Measurements from ENCODE around the gene PLEKHO2. TPM values are rescaled to one million over a fixed set of nuclear protein-coding genes. Genes with fewer than 3 reads are reported as not detected.
A peak's percentile ranks its signal among the peaks of the same experiment; 100 is the strongest.

The PLEKHO2 gene
- total RNA-seq, 4 donors from 2014 or later: 53.0 to 86.6 (median 58.4) TPM

DNA sequence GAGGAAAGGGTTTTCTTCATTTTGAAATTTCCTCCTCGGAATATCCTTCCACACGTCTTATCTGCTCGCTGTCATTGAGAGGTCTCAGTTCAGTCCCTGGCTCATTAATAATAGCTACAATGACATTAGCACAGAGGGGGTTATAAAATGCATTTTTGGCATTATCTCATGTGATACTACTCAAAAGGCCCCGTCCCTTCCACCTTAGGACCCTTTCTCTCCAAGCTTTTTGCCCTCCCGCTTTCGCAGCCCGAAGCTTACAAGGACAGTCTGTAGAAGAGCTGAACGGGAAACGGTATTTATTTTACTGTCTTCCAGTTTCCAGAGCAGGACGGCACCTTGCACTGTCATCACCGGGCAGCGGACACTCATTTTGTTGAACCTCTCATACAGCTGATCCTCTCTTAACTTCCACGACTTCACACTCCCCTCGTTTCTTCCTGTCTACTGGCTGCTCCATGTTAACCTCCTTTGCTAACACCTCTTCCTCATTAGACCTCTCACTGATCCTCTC, 5.6 kb upstream of the PLEKHO2 start:
- TF ChIP-seq, protein P1, sequence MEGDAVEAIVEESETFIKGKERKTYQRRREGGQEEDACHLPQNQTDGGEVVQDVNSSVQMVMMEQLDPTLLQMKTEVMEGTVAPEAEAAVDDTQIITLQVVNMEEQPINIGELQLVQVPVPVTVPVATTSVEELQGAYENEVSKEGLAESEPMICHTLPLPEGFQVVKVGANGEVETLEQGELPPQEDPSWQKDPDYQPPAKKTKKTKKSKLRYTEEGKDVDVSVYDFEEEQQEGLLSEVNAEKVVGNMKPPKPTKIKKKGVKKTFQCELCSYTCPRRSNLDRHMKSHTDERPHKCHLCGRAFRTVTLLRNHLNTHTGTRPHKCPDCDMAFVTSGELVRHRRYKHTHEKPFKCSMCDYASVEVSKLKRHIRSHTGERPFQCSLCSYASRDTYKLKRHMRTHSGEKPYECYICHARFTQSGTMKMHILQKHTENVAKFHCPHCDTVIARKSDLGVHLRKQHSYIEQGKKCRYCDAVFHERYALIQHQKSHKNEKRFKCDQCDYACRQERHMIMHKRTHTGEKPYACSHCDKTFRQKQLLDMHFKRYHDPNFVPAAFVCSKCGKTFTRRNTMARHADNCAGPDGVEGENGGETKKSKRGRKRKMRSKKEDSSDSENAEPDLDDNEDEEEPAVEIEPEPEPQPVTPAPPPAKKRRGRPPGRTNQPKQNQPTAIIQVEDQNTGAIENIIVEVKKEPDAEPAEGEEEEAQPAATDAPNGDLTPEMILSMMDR (IDR thresholded peaks at IDR 0.05): no peak
- ATAC-seq (ENCODE audit: low FRiP score) (no peak), DNase-seq (ENCODE audit: low spot score) (no peak)

DNA sequence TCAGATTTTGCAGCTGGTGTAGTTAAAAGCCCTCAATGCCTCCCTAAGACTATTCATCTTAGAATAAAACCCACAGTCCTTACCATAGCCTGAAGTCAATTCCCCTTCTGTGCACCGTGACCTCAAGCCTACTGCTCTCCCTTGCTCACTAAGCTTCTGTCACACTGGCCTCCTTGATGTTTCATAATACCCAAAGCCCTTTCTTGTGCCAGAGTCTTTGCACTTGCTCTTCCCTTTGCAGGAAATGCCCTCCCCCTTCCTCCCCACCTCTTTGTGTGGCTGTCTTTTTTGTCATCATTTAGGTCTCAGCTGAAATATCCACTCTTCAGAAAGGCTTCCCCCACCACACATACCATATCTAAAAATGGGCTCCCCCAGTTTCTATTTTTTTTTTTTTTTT, 4.2 kb upstream of the PLEKHO2 start:
- TF ChIP-seq, protein P1 (IDR thresholded peaks at IDR 0.05): no peak
- DNase-seq (ENCODE audit: low spot score): no peak
- ATAC-seq (ENCODE audit: low FRiP score): no peak

DNA sequence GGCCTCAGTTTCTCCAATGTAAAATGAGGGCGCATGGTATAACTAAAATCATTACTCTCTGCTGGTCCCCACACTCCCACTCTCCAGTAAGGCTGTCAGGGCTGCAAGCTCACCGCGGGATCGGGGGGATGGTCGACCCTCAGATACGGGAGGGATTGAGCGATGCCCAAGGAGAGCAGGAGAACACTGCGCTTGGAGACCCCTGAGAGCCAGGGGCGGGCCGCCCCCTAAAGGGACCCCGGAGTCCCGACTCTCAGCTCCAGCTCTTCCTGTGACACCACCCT, 713 bp upstream of the PLEKHO2 start:
- TF ChIP-seq, protein P1 (IDR thresholded peaks at IDR 0.05): no peak
- DNase-seq (ENCODE audit: low spot score): no peak
- peak; percentile 4 for ATAC-seq (ENCODE audit: low FRiP score)

DNA sequence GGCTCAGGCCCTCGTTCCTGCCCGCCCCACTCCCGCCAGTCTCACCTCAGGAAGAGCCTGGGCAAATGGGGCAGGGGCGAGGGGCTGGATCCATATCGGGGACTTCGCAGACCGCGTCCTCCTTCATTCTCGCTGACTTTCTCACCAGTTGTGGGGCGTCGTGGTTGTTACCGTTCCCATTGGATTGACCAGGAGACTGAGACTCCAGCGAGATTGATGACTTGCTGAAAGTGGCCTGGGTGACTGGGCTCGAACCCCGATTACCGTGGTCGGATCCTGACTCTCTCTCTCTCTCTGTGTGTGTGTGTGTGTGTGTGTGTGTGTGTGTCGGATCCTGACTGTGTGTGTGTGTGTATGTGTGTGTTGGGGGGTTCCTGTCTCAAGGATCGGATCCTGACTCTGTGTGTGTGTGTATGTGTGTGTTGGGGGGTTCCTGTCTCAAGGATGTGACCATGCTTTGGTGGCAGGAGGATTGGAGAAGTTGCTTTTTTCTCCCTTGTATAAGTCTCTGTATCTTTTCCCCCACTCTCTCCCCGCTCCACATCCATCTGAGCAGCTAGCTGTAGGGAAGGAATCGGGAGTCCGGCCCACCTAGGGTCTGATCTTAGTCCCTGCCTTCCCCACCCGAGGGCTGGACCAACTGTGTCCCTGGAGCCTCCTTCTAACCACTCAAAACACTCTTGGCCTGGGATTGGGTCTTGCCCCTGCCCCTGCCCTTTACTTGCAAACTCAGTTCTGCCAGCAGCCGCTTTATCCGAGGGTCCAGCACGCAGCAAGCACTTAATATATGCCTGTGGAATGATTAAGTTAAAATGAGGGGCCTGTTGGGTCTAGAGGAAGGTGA, 603 bp downstream of the PLEKHO2 start:
- TF ChIP-seq, protein P1 (IDR thresholded peaks at IDR 0.05): no peak
- DNase-seq (ENCODE audit: low spot score) (no peak), ATAC-seq (ENCODE audit: low FRiP score) (peak; percentile 1)

DNA sequence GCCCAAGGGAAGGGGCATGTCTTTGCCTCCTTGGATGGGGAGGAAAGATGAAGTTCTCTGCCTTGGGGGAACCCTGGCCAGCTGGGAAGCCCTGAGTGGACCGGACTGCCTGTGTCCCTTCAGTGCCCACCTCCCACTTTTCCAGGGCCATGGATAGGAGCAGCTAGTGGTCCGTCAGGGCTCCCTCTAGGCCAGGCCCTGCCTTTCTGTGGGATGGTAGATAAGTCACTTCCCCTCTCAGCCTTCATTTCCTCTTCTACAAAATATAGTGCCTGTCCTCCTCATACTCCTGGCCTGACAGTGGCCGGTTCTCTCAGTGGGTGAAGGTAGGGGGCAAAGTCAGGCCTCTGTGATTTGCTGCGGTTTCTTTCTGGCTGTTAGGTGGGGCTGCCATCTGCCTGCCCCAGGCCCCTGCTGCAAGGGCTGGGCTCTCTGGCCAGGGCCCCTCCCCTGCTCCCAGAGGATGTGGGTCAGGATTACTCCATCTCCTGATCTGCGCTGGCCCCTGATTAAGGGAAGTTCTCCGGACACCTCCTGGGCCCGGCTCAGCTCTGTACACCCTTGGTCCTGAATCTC, 1.4 kb downstream of the PLEKHO2 start:
- ATAC-seq (ENCODE audit: low FRiP score): peak; percentile 24
- TF ChIP-seq, protein P1 (IDR thresholded peaks at IDR 0.05): no peak
- DNase-seq (ENCODE audit: low spot score): no peak

DNA sequence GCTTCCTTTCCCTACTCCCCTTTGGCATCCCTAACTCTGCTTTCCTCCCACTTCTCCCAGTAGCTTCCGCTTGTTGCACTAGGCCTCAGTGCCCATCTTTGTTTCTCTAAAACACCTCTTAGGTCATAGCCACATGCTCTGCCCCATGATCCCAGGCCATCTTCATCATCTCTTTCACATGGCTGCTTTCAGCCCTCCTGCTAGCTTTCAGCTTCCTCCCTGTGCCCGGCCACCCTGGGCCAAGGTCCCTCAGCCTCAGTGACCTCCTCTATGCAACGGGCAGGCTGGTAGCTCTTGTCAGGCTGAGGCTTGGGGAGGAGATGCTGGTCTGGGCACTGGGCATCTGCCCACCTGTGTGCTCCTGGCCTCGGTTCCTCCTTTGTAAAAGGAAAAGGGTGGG, 2.3 kb downstream of the PLEKHO2 start:
- ATAC-seq (ENCODE audit: low FRiP score) (no peak), DNase-seq (ENCODE audit: low spot score) (no peak)
- TF ChIP-seq, protein P1 (IDR thresholded peaks at IDR 0.05): no peak
